ENCODE results near the gene FMN2.
"Not testable (repeated sequence)": the region's sequence is repeated elsewhere in the genome, so short reads cannot be mapped to it uniquely, and the experiment has no call there.

FMN2 gene

GRCh38 chr1:240264494-240264893 lies 172.8 kb downstream of the FMN2 start:
- DNase-seq = not testable (repeated sequence)

- DNase-seq = no peak
Measured at GRCh38 chr1:240271081-240271480, 179.4 kb downstream of the FMN2 start.

DNA sequence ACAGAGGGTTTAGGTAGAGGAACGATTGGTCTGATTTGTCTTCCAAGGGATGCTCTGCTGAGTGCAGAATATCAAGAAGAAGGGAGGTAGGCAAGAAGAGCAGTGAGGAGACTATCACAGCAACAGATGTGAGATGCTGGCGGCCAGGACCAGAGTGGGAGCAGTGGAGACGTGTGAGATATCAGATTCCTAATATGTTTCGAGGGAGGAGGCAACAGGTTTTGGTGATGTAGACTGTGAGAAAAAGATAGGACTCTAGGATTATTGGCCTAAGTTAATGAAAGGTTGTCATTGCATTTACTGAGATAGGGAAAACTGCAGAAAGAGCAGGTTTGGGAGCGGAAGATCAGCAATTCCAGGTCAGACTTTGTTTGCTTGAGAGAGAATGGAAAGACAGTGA lies 182.9 kb downstream of the FMN2 start:
- no peak for DNase-seq

DNA sequence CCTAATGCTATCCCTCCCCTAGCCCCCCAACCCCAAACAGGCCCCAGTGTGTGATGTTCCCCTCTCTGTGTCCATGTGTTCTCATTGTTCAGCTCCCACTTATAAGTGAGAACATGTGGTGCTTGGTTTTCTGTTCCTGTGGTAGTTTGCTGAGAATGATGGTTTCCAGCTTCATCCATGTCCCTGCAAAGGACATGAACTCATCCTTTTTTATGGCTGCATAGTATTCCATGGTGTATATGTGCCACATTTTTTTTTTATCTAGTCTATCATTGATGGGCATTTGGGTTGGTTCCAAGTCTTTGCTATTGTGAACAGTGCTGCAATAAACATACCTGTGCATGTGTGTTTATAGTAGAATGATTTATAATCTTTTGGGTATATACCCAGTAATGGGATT lies 183.5 kb downstream of the FMN2 start:
- not testable (repeated sequence) for DNase-seq

- no peak for DNase-seq
Measured at GRCh38 chr1:240278082-240278481, 186.4 kb downstream of the FMN2 start.

DNA sequence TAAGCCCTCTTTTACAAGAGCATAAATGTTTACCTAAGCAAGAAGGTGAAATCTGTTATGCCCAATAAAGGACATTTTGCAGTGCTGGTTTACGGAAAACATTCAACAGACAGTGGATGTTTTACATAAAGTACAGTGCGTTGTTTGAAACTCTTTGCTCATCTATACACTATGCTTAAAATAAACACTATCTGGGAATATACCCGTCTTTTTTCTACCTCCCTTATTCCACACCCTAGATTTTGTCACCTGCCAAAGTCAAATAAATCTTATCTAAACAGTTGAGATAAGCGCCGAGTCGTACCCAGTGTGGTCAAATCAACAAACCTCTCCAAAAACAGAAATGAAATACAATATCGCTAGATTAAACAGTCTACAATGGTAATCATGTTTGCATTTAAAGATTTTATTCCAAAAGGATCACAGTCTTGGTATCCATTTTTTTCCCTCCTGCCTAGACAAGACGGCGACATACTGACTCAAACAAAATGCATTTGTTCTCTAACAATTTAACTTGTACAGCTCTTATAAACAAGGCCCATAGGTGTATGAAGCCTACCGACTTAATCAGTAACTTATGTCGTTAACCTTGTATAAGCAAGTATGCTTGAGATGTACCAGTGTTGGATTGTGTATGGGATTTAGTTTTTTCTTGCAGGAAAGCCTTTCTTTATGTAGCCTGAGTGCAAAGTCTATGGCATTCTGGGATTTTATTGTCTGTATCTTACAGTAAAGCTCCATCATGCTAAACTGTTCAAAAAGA lies 189.1 kb downstream of the FMN2 start:
- DNase-seq = no peak

DNA sequence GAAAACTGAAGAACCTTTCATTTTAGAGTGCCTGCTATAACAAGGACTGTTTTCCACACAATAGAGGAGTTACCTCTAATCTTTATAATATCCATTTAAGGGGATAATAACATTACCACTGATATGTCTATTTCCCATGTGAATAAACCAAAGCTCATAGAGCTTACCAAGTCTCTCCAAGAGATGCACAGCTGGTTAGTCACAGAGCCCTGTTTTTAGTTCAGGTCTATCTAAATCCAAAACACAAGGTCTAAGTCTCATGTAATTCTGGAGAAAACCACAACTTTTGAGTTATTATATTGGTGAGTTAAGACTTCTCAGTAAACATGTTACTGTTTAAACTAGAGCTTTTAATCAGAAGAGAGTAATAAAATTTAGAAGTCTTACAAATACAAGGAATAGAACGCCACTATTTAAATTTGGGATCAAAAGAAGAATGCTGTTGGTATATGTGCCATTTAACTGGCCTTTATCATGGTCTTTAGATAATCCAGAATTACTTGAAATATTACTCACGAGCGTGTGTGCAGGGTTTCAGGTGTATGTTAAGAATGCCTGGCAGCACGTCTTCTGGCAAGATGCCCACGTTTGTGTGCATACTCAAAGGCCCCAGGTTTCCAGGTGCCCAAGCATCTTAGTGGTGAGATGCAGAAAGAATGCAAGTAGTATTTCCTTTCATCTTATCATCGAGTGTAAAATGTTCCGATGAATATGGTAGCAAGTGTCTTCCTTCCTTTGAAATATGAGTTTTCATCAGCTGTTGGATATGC lies 190.6 kb downstream of the FMN2 start:
- no peak for DNase-seq

DNA sequence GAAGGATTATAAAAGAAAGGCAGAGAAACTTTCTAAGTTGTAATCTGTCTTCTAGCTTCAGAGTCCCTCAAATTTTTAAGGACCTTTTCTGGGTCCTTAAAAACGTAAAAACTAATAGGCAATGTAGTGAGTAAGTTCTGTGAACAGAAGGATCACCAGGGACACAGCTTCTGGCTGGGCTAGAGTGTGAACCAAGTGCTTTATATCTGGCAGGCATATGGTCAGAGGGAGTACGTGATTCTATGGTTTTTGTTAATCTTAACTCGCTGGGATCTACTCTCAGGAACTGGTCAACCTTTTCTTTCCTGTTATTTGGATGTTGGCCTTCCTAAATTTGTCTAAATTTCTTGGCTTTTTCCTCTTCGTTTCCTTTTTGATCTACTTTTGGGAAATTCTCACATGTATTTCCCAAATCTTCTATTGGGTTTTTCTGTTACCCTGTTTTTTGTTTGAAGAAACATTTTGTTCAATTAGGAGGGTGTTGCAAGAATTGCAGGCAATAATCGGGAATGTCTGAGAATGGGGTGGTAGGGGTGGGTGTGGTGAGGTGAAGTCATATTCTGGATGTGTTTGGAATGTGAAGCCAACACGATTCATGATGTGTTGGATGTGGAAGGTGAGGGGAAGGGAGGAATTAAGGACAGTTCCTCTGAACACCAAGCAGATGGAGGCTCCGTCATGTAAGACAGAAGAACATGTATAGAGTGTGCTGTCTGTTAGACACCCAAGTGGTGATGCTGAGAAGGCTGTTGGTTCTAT lies 193.2 kb downstream of the FMN2 start:
- DNase-seq = no peak

- no peak for DNase-seq
Measured at GRCh38 chr1:240285540-240285939, 193.9 kb downstream of the FMN2 start.

DNA sequence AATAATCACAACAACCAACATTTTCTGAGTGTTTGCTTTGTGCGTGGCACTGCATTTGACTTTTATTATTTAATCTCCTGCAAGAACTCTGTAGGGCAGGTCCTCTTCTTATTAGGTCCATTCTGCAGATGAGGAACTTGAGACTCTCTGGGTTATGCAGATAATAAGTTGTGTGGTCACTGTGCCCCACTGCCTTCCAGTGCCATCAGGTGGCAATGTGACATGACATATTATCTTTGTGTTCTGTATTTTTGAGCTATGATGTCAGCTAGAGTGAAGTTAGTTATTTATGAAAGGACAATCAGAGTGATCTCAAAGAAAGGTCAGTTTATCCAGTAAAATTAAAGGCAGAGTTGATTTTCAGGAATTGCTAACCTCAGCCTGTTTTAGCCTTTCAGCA lies 196.0 kb downstream of the FMN2 start:
- no peak for DNase-seq

DNA sequence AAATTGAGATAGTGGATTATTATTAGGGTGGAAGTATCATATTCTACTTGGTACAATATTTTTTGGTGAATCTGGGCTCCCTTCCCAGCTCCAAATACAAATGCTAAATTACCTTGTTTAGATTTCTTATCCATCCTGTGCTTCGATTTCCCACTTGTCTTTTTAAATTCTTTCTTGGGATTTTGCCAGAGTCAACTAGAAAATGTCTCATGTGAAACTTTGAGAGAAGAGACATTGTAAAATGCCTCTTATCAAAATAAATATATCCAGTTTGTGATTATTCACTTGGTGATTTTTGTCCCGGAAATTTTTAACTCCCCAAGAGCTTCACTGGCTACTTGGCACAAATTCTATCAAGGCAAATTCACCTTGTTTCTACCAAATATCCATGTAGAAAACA lies 202.0 kb downstream of the FMN2 start:
- no peak for DNase-seq

DNA sequence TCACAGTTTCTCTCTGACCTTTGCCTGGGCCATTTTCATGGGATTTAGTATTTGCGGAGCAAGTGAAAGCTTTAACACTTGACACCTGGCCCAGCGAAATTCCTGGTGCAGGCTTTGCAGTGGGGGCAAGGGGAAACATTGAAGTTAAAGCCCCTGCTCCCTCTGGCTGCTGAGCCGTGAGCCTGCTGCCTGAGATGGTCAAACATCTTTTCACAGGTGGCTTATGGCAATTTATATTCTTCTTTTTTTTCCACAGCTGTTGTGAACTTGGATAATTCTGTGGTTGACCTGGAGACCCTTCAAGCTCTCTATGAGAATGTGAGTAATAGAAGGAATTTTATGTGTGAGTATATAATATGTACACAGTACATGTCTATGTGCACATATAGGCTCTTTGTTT lies 202.9 kb downstream of the FMN2 start:
- no peak for DNase-seq

DNA sequence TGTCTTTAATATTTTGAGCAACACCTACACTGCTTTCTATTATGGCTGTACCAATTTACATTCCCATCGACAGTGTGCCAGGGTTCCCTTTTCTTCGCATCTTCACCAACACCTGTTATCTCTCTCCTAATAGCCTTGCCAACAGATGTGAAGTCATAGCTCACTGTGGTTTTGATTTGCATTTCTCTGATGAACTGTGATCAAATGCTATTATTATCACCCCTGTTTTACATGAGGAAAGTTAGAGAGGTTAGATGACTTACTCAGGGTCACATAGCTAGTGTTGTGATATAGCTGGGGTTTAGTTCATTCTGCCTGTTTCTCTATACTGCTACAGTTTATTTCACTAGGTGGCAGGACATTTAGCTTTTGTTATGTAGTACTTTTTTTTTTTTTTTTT lies 204.1 kb downstream of the FMN2 start:
- DNase-seq = no peak

DNA sequence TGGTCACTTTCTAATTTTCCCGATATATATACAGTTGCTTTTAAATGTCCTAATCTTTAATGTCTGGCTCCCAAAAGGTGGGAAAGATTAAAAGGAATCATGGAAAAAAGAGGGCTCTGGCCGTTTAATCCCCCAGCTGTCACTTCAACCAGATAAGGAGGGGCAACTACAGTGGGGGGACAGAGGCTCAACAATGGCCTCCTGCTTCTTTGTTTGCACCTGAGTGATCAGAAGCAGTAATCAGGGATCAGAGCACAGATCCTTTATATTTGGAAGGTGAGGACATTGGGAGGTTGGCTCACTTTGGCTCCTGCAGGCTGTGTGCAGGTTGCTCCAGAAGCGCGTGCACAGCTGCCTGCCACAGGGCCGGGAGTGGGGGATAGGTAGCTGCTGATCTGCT lies 212.8 kb downstream of the FMN2 start:
- DNase-seq = no peak

DNA sequence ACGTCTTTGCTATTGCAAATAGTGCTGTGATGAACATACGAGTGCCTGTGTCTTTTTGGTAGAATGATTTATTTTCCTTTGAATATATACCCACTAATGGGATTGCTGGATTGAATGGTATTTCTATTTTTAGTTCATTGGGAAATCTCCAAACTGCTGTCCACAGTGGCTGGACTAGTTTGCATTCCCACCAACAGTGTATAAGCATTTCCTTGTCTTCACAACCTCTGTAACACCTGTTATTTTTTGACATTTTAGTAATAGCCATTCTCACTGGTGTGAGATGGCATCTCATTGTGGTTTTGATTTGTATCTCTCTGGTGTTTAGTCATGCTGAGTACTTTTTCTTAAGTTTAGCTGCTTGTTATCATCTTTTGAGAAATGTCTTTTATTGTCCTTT lies 215.0 kb downstream of the FMN2 start:
- DNase-seq = no peak

DNA sequence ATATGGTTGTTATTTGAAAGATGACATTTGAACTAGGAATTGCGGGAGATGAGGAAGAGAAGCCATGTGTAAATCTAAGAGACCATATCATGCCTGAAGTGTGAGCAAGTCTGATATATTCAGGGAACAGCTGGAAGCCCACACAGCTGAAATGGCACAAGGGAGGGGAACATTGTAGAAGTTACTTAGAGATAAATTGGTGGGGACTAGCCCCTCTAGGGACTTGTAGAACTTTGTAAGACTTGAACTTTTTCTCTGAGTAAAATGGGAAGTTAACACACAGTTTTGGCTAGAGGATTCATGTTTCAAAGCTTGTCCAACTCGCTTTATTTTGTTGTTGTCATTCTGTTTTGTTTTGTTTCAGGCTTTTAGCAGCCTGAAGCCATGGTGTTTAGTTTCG lies 216.4 kb downstream of the FMN2 start:
- DNase-seq = no peak

GRCh38 chr1:240309769-240310168 lies 218.1 kb downstream of the FMN2 start:
- no peak for DNase-seq

DNA sequence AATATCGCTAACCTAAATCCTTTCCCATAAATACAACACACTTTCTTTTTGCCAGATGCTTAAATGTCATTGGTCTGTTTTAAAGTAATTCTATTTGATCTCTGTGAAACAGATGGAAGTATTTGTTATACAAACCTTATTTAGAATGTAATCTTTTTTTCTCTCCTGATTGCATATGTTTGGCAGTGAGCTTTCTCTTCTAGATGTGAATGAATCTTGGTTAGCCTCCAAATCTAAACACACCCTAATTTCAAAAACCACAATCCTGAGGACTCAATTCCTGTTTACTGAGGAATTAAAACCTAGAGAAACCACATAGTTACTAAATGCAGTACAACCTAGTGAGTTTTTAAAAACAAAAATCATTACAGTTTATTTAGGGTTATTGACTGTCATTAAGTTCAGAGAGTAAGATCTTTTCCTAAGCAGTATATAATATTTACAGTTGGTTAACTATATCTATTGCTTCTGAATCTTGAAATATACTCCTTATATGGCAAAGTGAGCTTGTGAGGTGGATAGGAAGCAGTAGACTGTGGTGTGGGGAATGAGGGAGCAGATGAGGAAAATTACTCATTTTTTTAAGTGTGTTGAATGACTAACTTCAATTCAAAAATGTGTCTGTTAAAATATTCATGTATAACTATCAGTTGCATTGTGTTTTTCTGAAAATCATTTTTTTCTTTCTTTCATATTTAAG lies 218.7 kb downstream of the FMN2 start:
- DNase-seq = no peak

DNA sequence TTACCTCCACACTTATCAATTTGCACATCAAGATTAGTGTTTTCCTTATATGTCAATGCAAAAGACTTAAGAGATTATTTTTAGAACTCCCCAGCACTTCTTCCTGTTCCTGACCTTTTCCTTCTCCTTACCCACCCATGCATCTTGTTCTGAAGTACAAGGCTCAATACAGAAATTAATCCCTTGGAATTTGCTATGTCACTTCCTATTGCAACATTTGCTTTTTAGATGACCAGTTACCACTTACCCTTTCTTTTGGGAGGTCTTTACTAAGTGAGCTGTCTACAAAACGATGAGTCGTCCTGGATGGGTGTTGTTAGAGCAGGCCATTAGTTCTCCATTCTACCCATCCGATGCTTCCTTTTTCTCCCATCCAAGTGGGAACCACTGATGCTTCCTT lies 221.2 kb downstream of the FMN2 start:
- no peak for DNase-seq

- DNase-seq = no peak
Measured at GRCh38 chr1:240314845-240315801, 223.4 kb downstream of the FMN2 start.

DNA sequence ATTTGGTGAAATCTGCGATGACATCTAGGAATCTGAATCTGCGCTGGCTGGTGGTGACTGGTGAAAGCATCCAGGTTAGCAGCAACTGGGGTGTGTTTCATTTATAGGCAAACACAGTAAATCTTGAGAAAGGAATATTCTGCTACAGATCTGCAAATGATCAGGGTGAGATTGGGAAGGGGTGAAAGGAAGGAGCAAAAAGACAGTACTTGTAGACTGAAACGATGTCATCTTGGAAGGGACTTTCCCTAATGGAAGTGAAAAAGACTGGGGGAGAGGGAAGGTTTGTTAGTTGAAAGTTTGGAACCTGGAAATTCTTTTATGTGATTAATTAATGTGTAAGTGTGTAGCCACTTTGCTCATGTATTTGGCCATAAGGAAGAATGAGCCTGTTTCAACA lies 228.3 kb downstream of the FMN2 start:
- no peak for DNase-seq

- no peak for DNase-seq
Measured at GRCh38 chr1:240320659-240321058, 229.0 kb downstream of the FMN2 start.
